Heart left ventricle (tissue), 16 donors: ENCODE measurements around the gene UNC5C. TPM values are rescaled to one million over a fixed set of nuclear protein-coding genes. Genes with fewer than 3 reads are reported as not detected.

ENCODE experiments used
- ATAC-seq, 4 donors: fragments of 200-7000 bp; cut with Tn5 transposase; one replicate each; pipeline ENCODE4 v1.9.1; 2020 to 2022; ENCODE audit warnings: moderate library complexity in 4 of 4, mild to moderate bottlenecking in 3 of 4, moderate number of reproducible peaks in 1 of 4
- DNase-seq, 5 donors: peaks; one replicate each; pipeline ENCODE4 v3.0.0-alpha.2; 2020
- H3K27ac ChIP-seq, 12 donors: fragments of 200-600 bp; sonication (generic) in 4 of 12; one replicate each; pipeline versions ENCODE4 v1.5.0 to v1.8.0; 2016 to 2022; ENCODE audit warnings: mild to moderate bottlenecking in 2 of 12
- H3K27me3 ChIP-seq, 9 donors: fragments of 200-600 bp; sonication (generic) in 2 of 9; one replicate each; pipeline versions ENCODE4 v1.5.1 to v1.8.0; 2016 to 2022; ENCODE audit warnings: mild to moderate bottlenecking in 3 of 9
- H3K36me3 ChIP-seq, 9 donors: fragments of 200-600 bp; sonication (generic) in 2 of 9; one replicate each; pipeline versions ENCODE4 v1.5.0 to v1.8.0; 2018 to 2022; ENCODE audit warnings: mild to moderate bottlenecking in 2 of 9
- H3K4me1 ChIP-seq, 12 donors: fragments of 200-600 bp; sonication (generic) in 4 of 12; one replicate each; pipeline versions ENCODE4 v1.5.0 to v1.8.0; 2016 to 2022; ENCODE audit warnings: mild to moderate bottlenecking in 3 of 12
- H3K4me3 ChIP-seq, 12 donors: fragments of 200-600 bp; sonication (generic) in 4 of 12; one replicate each; pipeline versions ENCODE4 v1.5.0 to v1.8.0; 2017 to 2022; ENCODE audit warnings: mild to moderate bottlenecking in 9 of 12, moderate library complexity in 4 of 12
- H3K9me3 ChIP-seq, 12 donors: fragments of 200-600 bp; sonication (generic) in 4 of 12; one replicate each; pipeline versions ENCODE4 v1.5.0 to v1.8.0; 2016 to 2022; ENCODE audit warnings: mild to moderate bottlenecking in 1 of 12
- CTCF ChIP-seq, 12 donors: fragments of 200-600 bp; sonication (generic) in 4 of 12; IDR thresholded peaks; one replicate each; pipeline versions ENCODE4 v1.5.0 to v1.8.0; 2018 to 2022; ENCODE audit warnings: antibody characterized with exemption in 12 of 12, mild to moderate bottlenecking in 5 of 12
- POLR2A ChIP-seq, 2 donors: fragments of 450-650 bp; IDR thresholded peaks; one replicate each; pipeline ENCODE4 v1.6.1; 2017; ENCODE audit warnings: antibody characterized with exemption in 2 of 2, mild to moderate bottlenecking in 2 of 2, moderate library complexity in 2 of 2
- whole genome bisulfite sequencing, 4 donors: extraction: QIAGEN DNeasy Blood & Tissue Kit in 2 of 4; methylation state at CpG; one replicate each; pipeline versions ENCODE4 v1.1.5 to v1.1.7; 2013 to 2018; 5-methylcytosine and 5-hydroxymethylcytosine counted together
- intact Hi-C, 10 donors: fragments of 100-400 bp; cut with DNase I; formaldehyde crosslinking; loops; one replicate each; pipeline versions ENCODE4 v1.11.1 to v1.14.2; 2022
- polyA plus RNA-seq, 2 donors: library from polyadenylated mRNA; stranded (reverse); fragments of 200-250 nt; gene quantifications; one replicate each; pipeline ENCODE4 v1.2.3, GENCODE V29; 2013
- total RNA-seq, 9 donors: library from RNA; depleted of rRNA in 2 of 9; stranded (reverse); fragments of >200 nt in 2 of 9; fragmentation: NEBNext Ultra II Directional in 3 of 9; extraction: Animal tissue kit (Norgen Biotek cat#: 25700) in 3 of 9; gene quantifications; one replicate each; pipeline versions ENCODE4 v1.1.0 to v1.2.4, GENCODE V29; 2016 to 2023
- donor health status: ischemic (EF 13 %, LVEDD 7.1; RV severe dilation, severe dysfunction).
- donor health status: healthy with polysubstance abuse.
- donor health status: DM: no; HTN: yes; CAD: no.
- donor health status: DM: no; HTN: no; CAD: no.
- donor health status: ischemic (EF 25% LVEDD 6.9; RV normal size, moderate dysfunction).
- donor health status: ischemic (EF 25% LVEDD 5.7; RV mildly dilated, moderate dysfunction).
- donor health status: healthy.
- donor health status: DM: yes; HTN: yes; CAD: no.
- donor health status: ischemic (EF 35%, LVEDD 5.7; RV mildly dilated, moderate dysfunction).
- donor health status: nonischemic (EF 11% LVEDD 7.7; RV severe dilation, severe dysfunction).
- donor health status: DM: yes; HTN: yes; CAD: no.
- donor health status: PGD.
- donor health status: ischemic (EF 29% LVEDD 5.4; RV normal size, mild dysfunction).
- donor health status: nonischemic (EF 23%, LVEDD 6.1; RV moderate dilation, normal function).

UNC5C gene
- total and polyA plus RNA-seq, 11 donors: 0.23 to 2.8 (median 1.7) TPM

- Histone ChIP-seq H3K27me3 (no peaks in the 10 kb centered on the region), H3K4me1 (no peaks in the 10 kb centered on the region), H3K4me3 (no peak overlapping the region), H3K9me3 (no peaks in the 10 kb centered on the region), H3K27ac (no peak overlapping the region), H3K36me3 (no peaks in the 10 kb centered on the region)
- WGBS, 4 donors: 71 to 88% (median 72%) methylated on average over 6 of the region's 6 CpGs
- no peak for ATAC-seq
- no peak for TF ChIP-seq CTCF (IDR thresholded peaks at IDR 0.05)
- no peak for TF ChIP-seq POLR2A (IDR thresholded peaks at IDR 0.05)
- intact Hi-C loops: no loop called here
- no peak for DNase-seq
Observed at GRCh38 chr4:95118497-95118896, 430.3 kb downstream of the UNC5C start.

- no peaks in the 10 kb centered on the region for H3K4me1 ChIP-seq
- ATAC-seq (no peak), DNase-seq (no peak)
- H3K36me3 ChIP-seq: no peaks in the 10 kb centered on the region
- no peaks in the 10 kb centered on the region for H3K27me3 ChIP-seq
- H3K27ac ChIP-seq: no peak overlapping the region
- H3K9me3 ChIP-seq: no peaks in the 10 kb centered on the region
- intact Hi-C loops: no loop called here
- no peak for TF ChIP-seq CTCF (IDR thresholded peaks at IDR 0.05)
- no peak for TF ChIP-seq POLR2A (IDR thresholded peaks at IDR 0.05)
- no peak overlapping the region for H3K4me3 ChIP-seq
- WGBS, 4 donors: 83 to 90% (median 84%) methylated on average over 3 of the region's 3 CpGs
Observed at GRCh38 chr4:95114521-95114920, 434.3 kb downstream of the UNC5C start.
